ENCODE data around the gene EIPR1.

GRCh38 chr2:3389193-3389592, 11.6 kb upstream of the EIPR1 start:
- TF ChIP-seq POLR2A (IDR thresholded peaks at IDR 0.05) = no peak
- TF ChIP-seq CTCF (IDR thresholded peaks at IDR 0.05) = no peak
